Right renal pelvis (tissue), 4 donors: ENCODE measurements around the gene AEN. TPM values are rescaled to one million over a fixed set of nuclear protein-coding genes. Genes with fewer than 3 reads are reported as not detected.

ENCODE experiments used
- DNase-seq, 4 donors: peaks; one replicate each; pipeline ENCODE4 v3.0.0-alpha.2; 2013; ENCODE audit warnings: low read depth in 4 of 4, low spot score in 3 of 4, missing footprints in 1 of 4
- polyA plus RNA-seq, 4 donors: library from polyadenylated mRNA; unstranded; fragments of 120-200 nt; gene quantifications; one replicate each; pipeline ENCODE4 v1.2.1, GENCODE V29; 2013; ENCODE audit not compliant: insufficient read length in 4 of 4

The AEN gene
- polyA plus RNA-seq, 4 donors, result 5.7 to 7.0 (median 6.6) TPM

GRCh38 chr15:88649286-88649733 lies 28.2 kb downstream of the AEN start:
- DNase-seq, result no peak

- DNase-seq, result no peak
These were observed 28.8 kb downstream of the AEN start for GRCh38 chr15:88649753-88650551.

GRCh38 chr15:88650556-88650955 lies 29.4 kb downstream of the AEN start:
- no peak for DNase-seq

GRCh38 chr15:88651136-88651732 lies 30.1 kb downstream of the AEN start:
- DNase-seq, result peak in 1 of 4 donors; percentile 29

- DNase-seq, result no peak
These were observed 30.8 kb downstream of the AEN start for GRCh38 chr15:88651971-88652370.

GRCh38 chr15:88652456-88653199 lies 31.5 kb downstream of the AEN start:
- no peak for DNase-seq

- DNase-seq, result no peak
These were observed 32.3 kb downstream of the AEN start for GRCh38 chr15:88653200-88654064.

- no peak for DNase-seq
These were observed 33.4 kb downstream of the AEN start for GRCh38 chr15:88654430-88655102.

GRCh38 chr15:88655103-88655553 lies 34.0 kb downstream of the AEN start:
- no peak for DNase-seq

- no peak for DNase-seq
These were observed 34.8 kb downstream of the AEN start for GRCh38 chr15:88655800-88656488.

GRCh38 chr15:88656760-88657221 lies 35.7 kb downstream of the AEN start:
- DNase-seq, result no peak

GRCh38 chr15:88657326-88658069 lies 36.4 kb downstream of the AEN start:
- DNase-seq, result no peak

- DNase-seq, result no peak
These were observed 37.2 kb downstream of the AEN start for GRCh38 chr15:88658070-88658965.

GRCh38 chr15:88658972-88659931 lies 38.1 kb downstream of the AEN start:
- no peak for DNase-seq

GRCh38 chr15:88661041-88661700 lies 40.0 kb downstream of the AEN start:
- no peak for DNase-seq
